Lower leg skin (tissue), 4 donors: ENCODE measurements around the gene SLC45A2. TPM values are rescaled to one million over a fixed set of nuclear protein-coding genes. Genes with fewer than 3 reads are reported as not detected.

Experiments used
- DNase-seq, 2 donors: peaks; one replicate each; pipeline ENCODE4 v3.0.0-alpha.2; 2019; ENCODE audit warnings: low spot score in 2 of 2
- H3K4me3 ChIP-seq: fragments of 200-600 bp; sonication (generic); 2 replicates; pipeline ENCODE4 v1.5.1; 2017; ENCODE audit warnings: mild to moderate bottlenecking, low read depth; ENCODE audit not compliant: poor library complexity, severe bottlenecking
- POLR2A ChIP-seq, 2 donors: fragments of 450-650 bp; IDR thresholded peaks; one replicate each; pipeline ENCODE4 v1.6.1; 2016 to 2017; ENCODE audit warnings: antibody characterized with exemption in 2 of 2, mild to moderate bottlenecking in 1 of 2, moderate library complexity in 1 of 2
- WGBS, 2 donors: methylation state at CpG; one replicate each; pipeline ENCODE4 v1.1.5; 2018; 5-methylcytosine and 5-hydroxymethylcytosine counted together
- intact Hi-C: fragments of 100-400 bp; cut with DNase I; formaldehyde crosslinking; loops from one replicate; pipeline ENCODE4 v1.15.0; 2023; ENCODE audit warnings: low total_unique reads
- total RNA-seq, 4 donors: library from RNA; depleted of rRNA; stranded (reverse); fragments of >200 nt; gene quantifications; one replicate each; pipeline ENCODE4 v1.1.0, GENCODE V29; 2016
- TF ChIP-seq, protein P1 (sequence below), 3 donors: fragments of 450-650 bp; IDR thresholded peaks; one replicate each; pipeline ENCODE4 v1.5.1; 2016; ENCODE audit warnings: antibody characterized with exemption in 3 of 3, mild to moderate bottlenecking in 3 of 3, moderate library complexity in 2 of 3

The SLC45A2 gene
- total RNA-seq, 4 donors from 2014 or later = 0.80 to 2.1 (median 1.3) TPM

DNA sequence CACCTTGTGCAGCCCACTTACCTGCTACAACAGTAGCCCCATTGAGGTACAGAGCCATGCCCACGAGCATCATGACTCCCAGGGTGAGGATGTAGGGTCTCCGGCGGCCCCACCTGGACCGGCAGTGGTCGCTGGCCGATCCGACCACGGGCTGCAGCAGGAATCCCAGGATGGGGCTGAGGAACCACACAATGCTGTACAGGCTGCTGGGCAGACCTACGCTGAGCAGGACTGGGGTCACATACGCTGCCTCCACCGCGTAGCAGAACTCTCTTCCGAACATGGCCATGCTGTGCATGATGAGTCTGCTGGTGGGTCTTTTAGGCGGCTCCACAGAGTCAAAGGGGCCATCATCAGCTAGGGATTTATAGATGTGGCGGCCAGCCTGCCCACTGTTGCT is 315 bp downstream of the SLC45A2 start:
- intact Hi-C loops = no loop called here
- WGBS, 2 donors = 93 to 96% methylated on average over 12 to 15 of the region's 15 CpGs
- TF ChIP-seq, protein P1, sequence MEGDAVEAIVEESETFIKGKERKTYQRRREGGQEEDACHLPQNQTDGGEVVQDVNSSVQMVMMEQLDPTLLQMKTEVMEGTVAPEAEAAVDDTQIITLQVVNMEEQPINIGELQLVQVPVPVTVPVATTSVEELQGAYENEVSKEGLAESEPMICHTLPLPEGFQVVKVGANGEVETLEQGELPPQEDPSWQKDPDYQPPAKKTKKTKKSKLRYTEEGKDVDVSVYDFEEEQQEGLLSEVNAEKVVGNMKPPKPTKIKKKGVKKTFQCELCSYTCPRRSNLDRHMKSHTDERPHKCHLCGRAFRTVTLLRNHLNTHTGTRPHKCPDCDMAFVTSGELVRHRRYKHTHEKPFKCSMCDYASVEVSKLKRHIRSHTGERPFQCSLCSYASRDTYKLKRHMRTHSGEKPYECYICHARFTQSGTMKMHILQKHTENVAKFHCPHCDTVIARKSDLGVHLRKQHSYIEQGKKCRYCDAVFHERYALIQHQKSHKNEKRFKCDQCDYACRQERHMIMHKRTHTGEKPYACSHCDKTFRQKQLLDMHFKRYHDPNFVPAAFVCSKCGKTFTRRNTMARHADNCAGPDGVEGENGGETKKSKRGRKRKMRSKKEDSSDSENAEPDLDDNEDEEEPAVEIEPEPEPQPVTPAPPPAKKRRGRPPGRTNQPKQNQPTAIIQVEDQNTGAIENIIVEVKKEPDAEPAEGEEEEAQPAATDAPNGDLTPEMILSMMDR (IDR thresholded peaks at IDR 0.05) = no peak
- TF ChIP-seq POLR2A (IDR thresholded peaks at IDR 0.05) = no peak
- no peak for DNase-seq
- no peak overlapping the region for H3K4me3 ChIP-seq

DNA sequence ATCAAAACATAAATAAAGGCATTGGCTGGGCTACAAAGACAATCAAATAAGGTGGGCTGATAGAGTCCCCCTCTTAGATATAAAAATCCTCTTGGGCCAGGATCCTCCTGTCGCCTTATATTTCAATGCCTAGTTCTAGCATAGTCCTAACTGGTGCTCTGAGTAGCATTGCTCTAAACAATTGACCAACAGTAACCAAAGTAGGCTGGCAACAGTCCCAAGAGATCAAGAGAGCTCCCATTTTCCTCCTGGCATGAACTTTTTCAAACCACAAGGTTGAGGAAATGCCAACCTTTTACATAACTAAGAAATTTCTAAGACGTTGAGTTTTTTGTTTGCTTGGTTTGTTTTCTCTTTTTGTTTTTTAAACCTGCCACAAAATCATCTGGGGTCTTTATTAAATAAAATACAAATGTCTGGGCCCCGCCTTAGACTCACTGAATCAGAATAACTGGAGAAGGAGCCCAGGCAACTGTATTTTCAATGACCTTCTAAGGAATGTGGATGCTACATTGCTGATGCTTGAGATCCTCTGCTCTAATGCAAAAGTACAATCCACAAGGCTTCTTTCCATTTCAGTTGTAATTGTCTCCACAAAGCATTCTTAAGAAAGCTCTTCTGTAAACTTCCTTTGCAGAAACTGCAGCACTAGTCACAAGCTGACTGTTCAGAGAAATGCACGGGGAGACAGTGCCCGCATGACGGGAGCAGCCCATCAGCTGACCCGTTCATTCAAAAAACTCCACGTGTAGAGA is 2.9 kb downstream of the SLC45A2 start:
- intact Hi-C loops = no loop called here
- 73 to 77% methylated on average over 8 of the region's 8 CpGs for WGBS, 2 donors
- DNase-seq = no peak
- H3K4me3 ChIP-seq = no peak overlapping the region
- TF ChIP-seq, protein P1 (IDR thresholded peaks at IDR 0.05) = no peak
- no peak for TF ChIP-seq POLR2A (IDR thresholded peaks at IDR 0.05)

DNA sequence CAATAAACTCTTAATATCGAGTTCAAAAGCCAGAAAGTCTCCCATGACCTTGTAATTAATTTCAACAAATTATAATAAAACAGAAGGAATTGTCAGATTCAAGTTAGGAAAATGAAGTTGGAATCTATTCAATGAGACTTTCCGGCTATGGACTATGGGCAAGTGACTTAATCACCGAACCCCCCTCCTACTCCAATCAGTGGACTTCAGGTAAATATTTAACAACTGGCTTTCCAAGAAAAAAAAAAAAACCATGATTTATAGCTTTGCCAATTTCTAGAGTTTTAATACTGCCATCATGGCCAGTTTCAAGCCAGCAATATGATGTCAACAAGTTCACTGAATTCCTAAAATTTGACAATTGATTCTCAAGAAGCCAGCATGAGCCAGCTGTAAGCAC is 4.5 kb downstream of the SLC45A2 start:
- TF ChIP-seq, protein P1 (IDR thresholded peaks at IDR 0.05) = no peak
- no peak for TF ChIP-seq POLR2A (IDR thresholded peaks at IDR 0.05)
- no peak for DNase-seq
- WGBS, 2 donors = 90 to 95% methylated on average over 3 of the region's 3 CpGs
- H3K4me3 ChIP-seq = no peak overlapping the region
- intact Hi-C loops = no loop called here

DNA sequence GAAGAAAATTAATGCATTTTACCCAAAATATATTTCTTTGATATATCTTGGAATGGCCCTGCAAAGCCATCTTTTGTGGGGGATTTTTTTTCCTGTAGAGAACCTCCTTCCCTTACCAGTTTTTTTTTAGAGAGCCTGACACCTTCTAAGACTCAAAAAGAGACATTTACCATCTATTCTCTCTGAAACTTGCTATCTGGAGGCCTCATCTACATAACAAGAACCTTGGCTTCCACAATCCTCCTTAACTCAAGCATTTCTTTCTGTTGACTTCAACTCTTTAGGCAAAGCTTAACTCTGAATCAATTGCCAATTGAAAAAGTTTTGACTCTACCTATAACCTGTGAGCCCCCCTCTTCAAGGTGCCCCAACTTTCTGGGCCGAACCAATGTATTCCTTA is 6.2 kb downstream of the SLC45A2 start:
- DNase-seq = no peak
- intact Hi-C loops = no loop called here
- no peak overlapping the region for H3K4me3 ChIP-seq
- 92 to 93% methylated on average over 1 of the region's 1 CpG for WGBS, 2 donors
- TF ChIP-seq, protein P1 (IDR thresholded peaks at IDR 0.05) = no peak
- no peak for TF ChIP-seq POLR2A (IDR thresholded peaks at IDR 0.05)

DNA sequence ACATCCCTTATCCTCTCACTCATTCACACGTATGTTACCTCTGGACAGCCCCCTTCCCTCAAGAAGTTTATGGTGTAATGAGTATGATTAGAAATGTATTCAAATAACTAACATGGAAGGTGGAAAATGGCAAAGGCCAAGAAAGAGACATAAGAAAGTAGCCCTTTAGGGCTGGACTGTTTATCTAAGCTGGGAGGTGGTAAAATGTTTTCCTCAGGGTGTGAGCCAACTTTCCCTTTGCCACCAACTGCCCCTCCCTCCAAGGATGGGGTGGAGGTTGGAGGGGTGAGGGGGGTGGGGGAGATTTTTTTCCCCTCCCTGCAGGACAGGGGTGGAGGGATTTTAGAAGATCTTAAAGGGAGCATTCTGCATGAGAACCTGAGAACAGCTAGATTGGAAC is 8.2 kb downstream of the SLC45A2 start:
- 36 to 38% methylated on average over 1 of the region's 1 CpG for WGBS, 2 donors
- H3K4me3 ChIP-seq = no peak overlapping the region
- no peak for DNase-seq
- no peak for TF ChIP-seq POLR2A (IDR thresholded peaks at IDR 0.05)
- TF ChIP-seq, protein P1 (IDR thresholded peaks at IDR 0.05) = no peak
- intact Hi-C loops = no loop called here

DNA sequence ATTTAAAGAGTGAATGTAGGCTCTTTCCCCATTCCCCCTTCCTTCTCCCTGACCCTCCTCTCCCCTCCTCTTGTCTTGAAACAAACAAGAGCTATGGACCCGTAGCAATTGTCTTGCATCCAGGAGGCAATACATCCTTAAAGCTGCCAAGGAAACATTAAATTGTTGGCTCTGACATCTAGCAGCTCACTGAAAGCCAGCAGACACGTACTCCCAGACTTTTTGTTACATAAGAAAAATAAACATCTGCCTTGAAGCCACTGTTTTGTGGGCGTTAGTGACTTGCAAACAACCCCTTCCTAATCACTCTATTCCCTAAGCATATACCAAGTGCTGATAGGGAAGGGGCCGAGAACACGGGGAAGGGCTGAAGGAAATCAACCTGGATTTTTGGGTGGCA is 8.6 kb downstream of the SLC45A2 start:
- no peak overlapping the region for H3K4me3 ChIP-seq
- intact Hi-C loops = no loop called here
- WGBS, 2 donors = 9 to 18% methylated on average over 5 of the region's 5 CpGs
- DNase-seq = no peak
- TF ChIP-seq, protein P1 (IDR thresholded peaks at IDR 0.05) = no peak
- no peak for TF ChIP-seq POLR2A (IDR thresholded peaks at IDR 0.05)
